Panc1 (cell line): ENCODE results near the gene THADA. TPM values are rescaled to one million over a fixed set of nuclear protein-coding genes. Genes with fewer than 3 reads are reported as not detected.

Source experiments
- ATAC-seq: fragments of 200-7000 bp; cut with Tn5 transposase; 2 replicates; pipeline ENCODE4 v1.9.1; 2020; ENCODE audit warnings: mild to moderate bottlenecking, moderate library complexity
- BruUV-seq: library from RNA; stranded (reverse); fragments of 400-500 nt; replicated peaks from 2 replicates; lab custom pipeline; 2021; lab: Mats Ljungman, UMichigan
- CTCF ChIA-PET: fragments of 300-600 bp; sonication (Branson Sonifier 250); formaldehyde crosslinking; loops from one replicate; lab custom pipeline; 2022; ENCODE audit warnings: antibody characterized with exemption; lab: Charles Lee
- POLR2A ChIA-PET: fragments of 300-600 bp; sonication (Branson Sonifier 250); formaldehyde crosslinking; loops from one replicate; lab custom pipeline; 2022; ENCODE audit warnings: antibody characterized with exemption; lab: Charles Lee
- DNase-seq: peaks from one replicate; pipeline ENCODE4 v3.0.0-alpha.2; 2010; ENCODE audit warnings: low read depth, low spot score
- H3K27ac ChIP-seq: 2 replicates; pipeline ENCODE4 v1.5.1; 2011; ENCODE audit warnings: mild to moderate bottlenecking, low read length, inconsistent platforms
- H3K27me3 ChIP-seq: fragments of 200-500 bp; sonication (Bioruptor generic); 2 replicates; pipeline ENCODE4 v1.6.0; 2014; ENCODE audit warnings: low read length, inconsistent platforms; ENCODE audit not compliant: control insufficient read depth, insufficient read depth
- H3K36me3 ChIP-seq: fragments of 200-500 bp; sonication (Bioruptor generic); 2 replicates; pipeline ENCODE4 v1.5.1; 2014; ENCODE audit warnings: inconsistent platforms, mild to moderate bottlenecking, low read length, moderate library complexity; ENCODE audit not compliant: control insufficient read depth, insufficient read depth
- H3K4me1 ChIP-seq: 2 replicates; pipeline ENCODE4 v1.5.1; 2011; ENCODE audit warnings: inconsistent platforms, mild to moderate bottlenecking, low read length, moderate library complexity; ENCODE audit not compliant: control insufficient read depth, insufficient read depth
- H3K4me3 ChIP-seq, 2 experiments: 2 replicates each; pipeline ENCODE4 v1.5.1; 2011 to 2012; ENCODE audit warnings: low read depth in 2 of 2, low read length in 2 of 2, mild to moderate bottlenecking in 2 of 2, inconsistent platforms in 1 of 2, moderate library complexity in 1 of 2
- H3K9me3 ChIP-seq: fragments of 200-500 bp; sonication (Bioruptor generic); 2 replicates; pipeline ENCODE4 v1.5.1; 2014; ENCODE audit warnings: low read depth, mild to moderate bottlenecking, inconsistent platforms, low read length, moderate library complexity; ENCODE audit not compliant: control insufficient read depth, insufficient read depth
- CTCF ChIP-seq: fragments of 450-650 bp; IDR thresholded peaks from 2 replicates; pipeline ENCODE4 v1.5.1; 2017; ENCODE audit warnings: mild to moderate bottlenecking
- POLR2AphosphoS5 ChIP-seq: IDR thresholded peaks from 2 replicates; pipeline ENCODE4 v1.6.1; 2012; ENCODE audit warnings: mild to moderate bottlenecking, low read depth, low read length, moderate library complexity
- REST ChIP-seq, 2 experiments: IDR thresholded peaks; 2 replicates each; pipeline ENCODE4 v1.6.1; 2011 to 2012; ENCODE audit warnings: low read depth in 2 of 2, control low read depth in 1 of 2, low read length in 1 of 2, mild to moderate bottlenecking in 1 of 2, moderate library complexity in 1 of 2; ENCODE audit not compliant: insufficient read depth in 1 of 2
- SIN3A ChIP-seq: IDR thresholded peaks from 2 replicates; pipeline ENCODE4 v1.6.1; 2012; ENCODE audit warnings: low read depth, mild to moderate bottlenecking, low read length, moderate library complexity, borderline replicate concordance; ENCODE audit not compliant: insufficient read depth
- TCF7L2 ChIP-seq: IDR thresholded peaks from 2 replicates; pipeline ENCODE4 v1.6.1; 2011; ENCODE audit warnings: mild to moderate bottlenecking, low read depth, low read length, inconsistent platforms
- in situ Hi-C: cut with HindIII; loops from 2 replicates; pipeline ENCODE4 v1.10.0; 2016; ENCODE audit warnings: low sequenced_read_pairs, low pct_unique_long_range_greater_than_20kb
- intact Hi-C: fragments of 100-400 bp; cut with micrococcal nuclease; formaldehyde crosslinking; loops from one replicate; pipeline ENCODE4 v1.10.0; 2022; ENCODE audit not compliant: unreplicated experiment
- total RNA-seq: library from RNA; stranded (reverse); gene quantifications from one replicate; pipeline ENCODE4 v1.2.1, GENCODE V29; 2021; ENCODE audit not compliant: unreplicated experiment

Gene THADA
- total RNA-seq, 1 experiment from 2014 or later = 37.2 TPM

- no TSS peak for BruUV-seq
- TF ChIP-seq CTCF = no peak
- peak; percentile 97 for TF ChIP-seq TCF7L2
- TF ChIP-seq SIN3A = no peak
- peak in 1 of 2 experiments; percentile 34; a peak in 1 of 4 replicates for TF ChIP-seq REST (IDR thresholded peaks at IDR 0.05; ENCODE audit: insufficient read depth in 1 of 2, low read depth in 2 of 2, low read length in 1 of 2)
- peak; percentile 56; the same call in 1 of the 2 replicates for TF ChIP-seq POLR2AphosphoS5
- peak; percentile 85 for DNase-seq
- ATAC-seq = peak; percentile 71
- Histone ChIP-seq H3K4me1 (peaks cover 19% of the 10 kb centered on the region), H3K27me3 (no peaks in the 10 kb centered on the region), H3K27ac (peak overlapping the region; percentile 68), H3K9me3 (no peaks in the 10 kb centered on the region; the same call in 1 of the 2 replicates), H3K4me3 (peak overlapping the region in 1 of 2 experiments; percentile 24; a peak in 2 of 4 replicates), H3K36me3 (no peaks in the 10 kb centered on the region)
- in situ Hi-C loops = no loop called here
- ChIA-PET CTCF (interaction anchor here (0.8 kb wide), 1 partner anchor 163 kb away, joined by 3 read pairs; no protein-coding TSS in a partner anchor), POLR2A (interaction anchor here (0.7 kb wide), 1 partner anchor 259 kb away, joined by 9 read pairs; no protein-coding TSS in a partner anchor)
- intact Hi-C loops = no loop called here
These were observed 38.9 kb upstream of the THADA start for GRCh38 chr2:43634604-43635306.

DNA sequence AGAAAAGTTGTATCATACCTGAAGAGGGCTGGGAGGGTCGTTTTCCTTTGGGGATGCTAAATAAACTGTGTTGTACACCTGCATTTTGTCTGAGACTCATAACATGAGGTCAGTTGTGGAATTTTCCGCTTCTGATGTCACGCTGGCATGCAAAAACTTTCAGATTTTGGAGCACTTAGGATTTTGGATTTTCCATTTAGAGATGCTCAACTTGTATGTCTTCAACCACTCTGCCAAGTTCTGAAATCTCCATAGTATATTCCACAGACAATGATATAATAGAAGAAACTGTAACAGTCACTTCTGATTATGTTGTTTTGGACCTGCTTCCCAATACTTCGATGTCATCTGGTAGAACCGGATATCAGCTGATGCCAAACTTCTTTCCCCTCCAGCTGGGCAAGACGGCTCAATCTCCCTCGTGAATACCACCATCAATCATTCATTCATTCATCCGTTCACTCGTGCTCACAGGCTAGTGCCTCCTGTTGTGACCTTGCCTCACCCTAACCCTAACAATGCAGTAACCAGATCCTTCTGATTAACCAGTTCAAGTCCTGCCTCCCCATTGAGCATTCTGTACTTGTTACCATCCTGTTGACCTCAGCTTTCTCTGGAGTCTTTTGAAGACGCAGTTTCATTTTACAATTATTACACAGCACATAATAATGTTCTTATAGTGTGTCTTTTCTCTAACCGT is 35.9 kb upstream of the THADA start:
- no TSS peak for BruUV-seq
- DNase-seq (no peak), ATAC-seq (no peak)
- ChIA-PET CTCF (interaction anchor here (0.7 kb wide), 1 partner anchor 61 kb away, joined by 5 read pairs; no protein-coding TSS in a partner anchor), POLR2A (no interaction called here)
- H3K36me3 ChIP-seq = no peaks in the 10 kb centered on the region
- H3K27me3 ChIP-seq = no peaks in the 10 kb centered on the region
- in situ Hi-C loops = no loop called here
- no peaks in the 10 kb centered on the region for H3K9me3 ChIP-seq
- no peak for TF ChIP-seq REST (IDR thresholded peaks at IDR 0.05; ENCODE audit: insufficient read depth in 1 of 2, low read depth in 2 of 2, low read length in 1 of 2)
- no peak for TF ChIP-seq POLR2AphosphoS5
- TF ChIP-seq CTCF = no peak
- TF ChIP-seq SIN3A = no peak
- TF ChIP-seq TCF7L2 = no peak
- intact Hi-C loops = no loop called here
- peak overlapping the region; percentile 18; the same call in 1 of the 2 replicates for H3K27ac ChIP-seq
- H3K4me1 ChIP-seq = peaks cover 15% of the 10 kb centered on the region
- no peak overlapping the region for H3K4me3 ChIP-seq
